Measurements from ENCODE around the gene PRSS56. TPM values are rescaled to one million over a fixed set of nuclear protein-coding genes. Genes with fewer than 3 reads are reported as not detected.
A peak's percentile ranks its signal among the peaks of the same experiment; 100 is the strongest.

Gene PRSS56
- total and polyA plus RNA-seq, 2 of the 8 experiments (the other 6 are each of a cell fraction or from before 2014, with no cell fraction given) = 0.03 TPM; not detected in 1

DNA sequence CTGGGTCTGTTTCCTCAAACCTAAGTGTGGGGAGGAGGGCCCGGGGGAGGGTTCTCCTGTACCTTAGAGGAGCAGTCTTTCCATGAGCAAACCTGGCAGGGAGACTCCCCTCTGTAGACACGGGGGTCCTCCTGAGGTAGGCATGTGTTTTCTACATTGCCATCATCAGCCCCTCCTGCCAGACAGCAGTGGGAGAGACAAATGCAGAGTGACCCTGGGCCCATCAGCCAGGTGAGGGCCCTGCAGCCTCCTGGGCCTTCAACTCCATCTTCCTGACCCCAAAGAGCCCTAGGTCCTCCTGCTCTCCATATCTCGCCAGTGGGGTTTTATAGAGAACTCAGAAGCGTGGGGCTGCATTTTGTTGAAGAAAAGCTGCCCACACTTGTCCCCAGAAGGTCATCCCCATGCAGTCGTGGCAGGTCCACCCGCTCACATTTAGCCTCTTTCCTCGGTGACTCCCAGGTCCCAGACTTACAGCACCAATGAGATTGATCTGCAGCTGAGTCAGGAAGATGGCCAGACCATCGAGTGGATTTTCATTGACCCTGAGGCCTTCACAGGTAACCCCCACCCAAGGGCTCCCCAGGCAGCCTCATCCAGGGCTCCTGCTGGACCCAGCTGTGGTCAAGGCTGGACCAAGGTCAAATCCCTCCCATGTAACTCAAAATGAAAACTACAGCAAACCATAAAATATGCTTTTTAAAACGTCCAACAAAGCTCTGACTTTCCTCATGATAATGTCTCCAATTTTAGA lies 21.9 kb downstream of the PRSS56 start:
- H3K56ac ChIP-seq (replicated peaks; ENCODE audit: insufficient read length, low read depth, low read length) = no peak overlapping the region
- no peak overlapping the region for H4K5ac ChIP-seq (ENCODE audit: insufficient read length, low read depth, low read length)
- no peaks in the 10 kb centered on the region for H3K9me3 ChIP-seq (ENCODE audit: insufficient read depth in 2 of 2, low read depth in 1 of 2, low read length in 1 of 2)
- no peak overlapping the region for H2BK20ac ChIP-seq (ENCODE audit: low read length)
- no peak overlapping the region for H4K8ac ChIP-seq (ENCODE audit: extremely low read depth, insufficient read depth, low read length)
- H3K27me3 ChIP-seq (replicated peaks in 1 of 4; ENCODE audit: control insufficient read depth in 3 of 4, extremely low read depth in 1 of 4, insufficient read depth in 3 of 4, low read length in 3 of 4) = no peaks in the 10 kb centered on the region
- H3K23ac ChIP-seq (ENCODE audit: insufficient read length) = no peak overlapping the region
- no peak overlapping the region for H2AK5ac ChIP-seq (ENCODE audit: low read depth, low read length)
- H3K14ac ChIP-seq (ENCODE audit: insufficient read length) = no peak overlapping the region
- H3K79me2 ChIP-seq (ENCODE audit: control insufficient read depth in 1 of 2, insufficient read depth in 2 of 2, low read length in 2 of 2) = 0 out of 4 replicates have a peak, but pooled peaks cover 0 to 4% of the 10 kb centered on the region in 2 experiments
- no peak overlapping the region for H3K9ac ChIP-seq (replicated peaks in 1 of 4; ENCODE audit: extremely low read depth in 1 of 4, low read depth in 3 of 4, low read length in 3 of 4)
- H3K4me3 ChIP-seq (ENCODE audit: extremely low read depth in 1 of 4, insufficient read depth in 2 of 4, low read depth in 3 of 4, low read length in 4 of 4) = no peak overlapping the region
- no peak overlapping the region for H4K91ac ChIP-seq (replicated peaks; ENCODE audit: insufficient read length, low read length)
- H2BK15ac ChIP-seq (ENCODE audit: low read length) = no peak overlapping the region
- no peak overlapping the region for H2BK12ac ChIP-seq (ENCODE audit: low read depth, low read length)
- FAIRE-seq (no peak), DNase-seq (ENCODE audit: low read depth in 1 of 2, low spot score in 2 of 2) (peak in 1 of 2 experiments; percentile 39)
- POLR2A ChIA-PET (ENCODE audit: partially characterized antibody) = interaction anchor here (0.9 to 4.0 kb wide), 2 partner anchors 9 to 11 kb away, joined by 3 to 24 read pairs; partner anchors contain the start of genes EIF4E2 and TIGD1
- 83% methylated on average over 9 of the region's 9 CpGs; no CpG with 5 or more reads in 1 of the 2 experiments for WGBS, 2 experiments (ENCODE audit: extremely low coverage in 1 of 2, insufficient coverage in 1 of 2, insufficient read length in 1 of 2, insufficient replicate concordance in 2 of 2, low coverage in 1 of 2, low lambda C conversion rate in 2 of 2, missing lambda C conversion rate in 1 of 2)
- H2AFZ ChIP-seq (ENCODE audit: low read length) = no peak overlapping the region
- H2BK5ac ChIP-seq (ENCODE audit: low read depth, low read length) = no peak overlapping the region
- peaks cover 0 to 6% (median 0%) of the 10 kb centered on the region in 4 experiments; a peak in 2 of 8 replicates for H3K36me3 ChIP-seq (ENCODE audit: control insufficient read depth in 2 of 4, insufficient read depth in 4 of 4, low read length in 3 of 4)
- H3K79me1 ChIP-seq (ENCODE audit: low read depth, low read length) = no peaks in the 10 kb centered on the region; the same call in 1 of the 2 replicates
- CTCF ChIA-PET (ENCODE audit: partially characterized antibody) = interaction anchor here (0.6 to 1.6 kb wide), 4 partner anchors 19 to 85 kb away, joined by 3 to 4 read pairs (median 4); no protein-coding TSS in a partner anchor
- H2BK120ac ChIP-seq (replicated peaks; ENCODE audit: low read depth, low read length) = no peak overlapping the region
- no peak overlapping the region for H3K18ac ChIP-seq (ENCODE audit: extremely low read depth, low read length)
- no peak overlapping the region for H3K4ac ChIP-seq (replicated peaks; ENCODE audit: insufficient read length, low read depth, low read length)
- 0 out of 2 replicates have a peak, but pooled peaks cover 1% of the 10 kb centered on the region for H3K23me2 ChIP-seq (ENCODE audit: low read depth, low read length)
- no peak overlapping the region for H3K4me2 ChIP-seq (ENCODE audit: insufficient read depth in 1 of 2, low read depth in 2 of 2, low read length in 2 of 2)
- no peak overlapping the region for H3K27ac ChIP-seq (ENCODE audit: low read depth, low read length)
- H3K4me1 ChIP-seq (replicated peaks in 1 of 4; ENCODE audit: control insufficient read depth in 3 of 4, insufficient read depth in 4 of 4, low read length in 3 of 4) = peaks cover 0 to 15% (median 10%) of the 10 kb centered on the region in 4 experiments; a peak in 6 of 7 replicates
- H4K20me1 ChIP-seq (replicated peaks in 1 of 2; ENCODE audit: control insufficient read depth in 1 of 2, insufficient read depth in 2 of 2, low read length in 2 of 2) = peaks cover 4 to 9% of the 10 kb centered on the region in 2 experiments
- TF ChIP-seq RAD21 (IDR thresholded peaks at IDR 0.05 in 1 of 2, conservative IDR thresholded peaks at IDR 0.05 in 1 of 2; ENCODE audit: low read depth in 2 of 2, low read length in 2 of 2) (no peak), HDAC2 (IDR thresholded peaks at IDR 0.05; ENCODE audit: borderline replicate concordance in 1 of 2, low read depth in 2 of 2, low read length in 2 of 2) (no peak), SIRT6 (IDR thresholded peaks at IDR 0.05; ENCODE audit: low read length) (no peak), CHD1 (IDR thresholded peaks at IDR 0.05; ENCODE audit: low read depth, low read length) (no peak), MAFK (IDR thresholded peaks at IDR 0.05; ENCODE audit: low read depth, low read length) (no peak), TAF1 (IDR thresholded peaks at IDR 0.05; ENCODE audit: low read depth, low read length) (no peak), HDAC6 (IDR thresholded peaks at IDR 0.05; ENCODE audit: low read depth, low read length) (no peak), SAP30 (IDR thresholded peaks at IDR 0.05; ENCODE audit: insufficient read depth, insufficient replicate concordance, low read length) (no peak), RBBP5 (IDR thresholded peaks at IDR 0.05; ENCODE audit: borderline replicate concordance, low read depth, low read length) (no peak), JUND (IDR thresholded peaks at IDR 0.05; ENCODE audit: low read length) (no peak), TAF7 (optimal IDR thresholded peaks at IDR 0.05; ENCODE audit: borderline replicate concordance, low read depth, low read length) (no peak)

All from H1 (cell line).